GM23338 (cell line): ENCODE measurements around the gene PRR13.

Source experiments
- CREB1 ChIP-seq: fragments of 250-450 bp; sonication (Bioruptor Pico); IDR thresholded peaks from 2 replicates; pipeline ENCODE4 v1.5.0; 2020; ENCODE audit warnings: low read depth, mild to moderate bottlenecking, moderate library complexity
- EZH2 ChIP-seq: fragments of 200-600 bp; sonication (generic); IDR thresholded peaks from one replicate; pipeline ENCODE4 v1.8.0; 2017; ENCODE audit warnings: antibody characterized with exemption, mild to moderate bottlenecking, low read depth; ENCODE audit not compliant: unreplicated experiment
- EZH2phosphoT487 ChIP-seq: fragments of 200-600 bp; sonication (generic); IDR thresholded peaks from one replicate; pipeline ENCODE4 v1.8.1; 2018; ENCODE audit warnings: antibody characterized with exemption; ENCODE audit not compliant: unreplicated experiment
- JUNB ChIP-seq: IDR thresholded peaks from one replicate; pipeline ENCODE4 v1.6.1; 2016; ENCODE audit warnings: antibody characterized with exemption; ENCODE audit not compliant: unreplicated experiment
- NANOG ChIP-seq: IDR thresholded peaks from 2 replicates; pipeline ENCODE4 v1.6.1; 2016; ENCODE audit warnings: antibody characterized with exemption, borderline replicate concordance
- POLR2AphosphoS5 ChIP-seq: IDR thresholded peaks from 2 replicates; pipeline ENCODE4 v1.6.1; 2016; ENCODE audit warnings: antibody characterized with exemption, low read depth
- STAT1 ChIP-seq: IDR thresholded peaks from one replicate; pipeline ENCODE4 v1.6.1; 2016; ENCODE audit warnings: antibody characterized with exemption; ENCODE audit not compliant: unreplicated experiment
- ZNF114 ChIP-seq: fragments of 250-450 bp; sonication (Bioruptor Pico); IDR thresholded peaks from 2 replicates; pipeline ENCODE4 v1.5.0; 2020; ENCODE audit warnings: mild to moderate bottlenecking, moderate library complexity
- ZNF331 ChIP-seq: fragments of 250-450 bp; sonication (Bioruptor Pico); IDR thresholded peaks from 2 replicates; pipeline ENCODE4 v1.5.0; 2020; ENCODE audit warnings: low read depth, mild to moderate bottlenecking, moderate library complexity
- TF ChIP-seq, protein P1 (sequence below), 2 experiments: fragments of 200-600 bp in 1 of 2; sonication (generic) in 1 of 2; conservative IDR thresholded peaks; 2 replicates each; pipeline versions ENCODE4 v1.5.1 to v1.6.1; 2016 to 2017; ENCODE audit warnings: antibody characterized with exemption in 2 of 2, low read depth in 2 of 2, mild to moderate bottlenecking in 2 of 2, moderate library complexity in 1 of 2
- TF ChIP-seq, protein P2 (sequence below): IDR thresholded peaks from one replicate; pipeline ENCODE4 v1.6.1; 2018; ENCODE audit warnings: antibody characterized with exemption; ENCODE audit not compliant: unreplicated experiment
- TF ChIP-seq, protein P3 (sequence below): IDR thresholded peaks from 2 replicates; pipeline ENCODE4 v1.6.1; 2016; ENCODE audit warnings: antibody characterized with exemption
- TF ChIP-seq, protein P4 (sequence below): fragments of 250-450 bp; sonication (Bioruptor Pico); IDR thresholded peaks from 2 replicates; pipeline ENCODE4 v1.5.0; 2020; ENCODE audit warnings: mild to moderate bottlenecking, moderate library complexity

- TF ChIP-seq, protein P1, sequence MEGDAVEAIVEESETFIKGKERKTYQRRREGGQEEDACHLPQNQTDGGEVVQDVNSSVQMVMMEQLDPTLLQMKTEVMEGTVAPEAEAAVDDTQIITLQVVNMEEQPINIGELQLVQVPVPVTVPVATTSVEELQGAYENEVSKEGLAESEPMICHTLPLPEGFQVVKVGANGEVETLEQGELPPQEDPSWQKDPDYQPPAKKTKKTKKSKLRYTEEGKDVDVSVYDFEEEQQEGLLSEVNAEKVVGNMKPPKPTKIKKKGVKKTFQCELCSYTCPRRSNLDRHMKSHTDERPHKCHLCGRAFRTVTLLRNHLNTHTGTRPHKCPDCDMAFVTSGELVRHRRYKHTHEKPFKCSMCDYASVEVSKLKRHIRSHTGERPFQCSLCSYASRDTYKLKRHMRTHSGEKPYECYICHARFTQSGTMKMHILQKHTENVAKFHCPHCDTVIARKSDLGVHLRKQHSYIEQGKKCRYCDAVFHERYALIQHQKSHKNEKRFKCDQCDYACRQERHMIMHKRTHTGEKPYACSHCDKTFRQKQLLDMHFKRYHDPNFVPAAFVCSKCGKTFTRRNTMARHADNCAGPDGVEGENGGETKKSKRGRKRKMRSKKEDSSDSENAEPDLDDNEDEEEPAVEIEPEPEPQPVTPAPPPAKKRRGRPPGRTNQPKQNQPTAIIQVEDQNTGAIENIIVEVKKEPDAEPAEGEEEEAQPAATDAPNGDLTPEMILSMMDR (conservative IDR thresholded peaks at IDR 0.05; ENCODE audit: low read depth in 2 of 2), result no peak
- TF ChIP-seq, protein P2, sequence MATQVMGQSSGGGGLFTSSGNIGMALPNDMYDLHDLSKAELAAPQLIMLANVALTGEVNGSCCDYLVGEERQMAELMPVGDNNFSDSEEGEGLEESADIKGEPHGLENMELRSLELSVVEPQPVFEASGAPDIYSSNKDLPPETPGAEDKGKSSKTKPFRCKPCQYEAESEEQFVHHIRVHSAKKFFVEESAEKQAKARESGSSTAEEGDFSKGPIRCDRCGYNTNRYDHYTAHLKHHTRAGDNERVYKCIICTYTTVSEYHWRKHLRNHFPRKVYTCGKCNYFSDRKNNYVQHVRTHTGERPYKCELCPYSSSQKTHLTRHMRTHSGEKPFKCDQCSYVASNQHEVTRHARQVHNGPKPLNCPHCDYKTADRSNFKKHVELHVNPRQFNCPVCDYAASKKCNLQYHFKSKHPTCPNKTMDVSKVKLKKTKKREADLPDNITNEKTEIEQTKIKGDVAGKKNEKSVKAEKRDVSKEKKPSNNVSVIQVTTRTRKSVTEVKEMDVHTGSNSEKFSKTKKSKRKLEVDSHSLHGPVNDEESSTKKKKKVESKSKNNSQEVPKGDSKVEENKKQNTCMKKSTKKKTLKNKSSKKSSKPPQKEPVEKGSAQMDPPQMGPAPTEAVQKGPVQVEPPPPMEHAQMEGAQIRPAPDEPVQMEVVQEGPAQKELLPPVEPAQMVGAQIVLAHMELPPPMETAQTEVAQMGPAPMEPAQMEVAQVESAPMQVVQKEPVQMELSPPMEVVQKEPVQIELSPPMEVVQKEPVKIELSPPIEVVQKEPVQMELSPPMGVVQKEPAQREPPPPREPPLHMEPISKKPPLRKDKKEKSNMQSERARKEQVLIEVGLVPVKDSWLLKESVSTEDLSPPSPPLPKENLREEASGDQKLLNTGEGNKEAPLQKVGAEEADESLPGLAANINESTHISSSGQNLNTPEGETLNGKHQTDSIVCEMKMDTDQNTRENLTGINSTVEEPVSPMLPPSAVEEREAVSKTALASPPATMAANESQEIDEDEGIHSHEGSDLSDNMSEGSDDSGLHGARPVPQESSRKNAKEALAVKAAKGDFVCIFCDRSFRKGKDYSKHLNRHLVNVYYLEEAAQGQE, result no peak
- no peak for TF ChIP-seq POLR2AphosphoS5
- no peak for TF ChIP-seq EZH2
- no peak for TF ChIP-seq EZH2phosphoT487
- no peak for TF ChIP-seq CREB1
- no peak for TF ChIP-seq JUNB
- TF ChIP-seq, protein P3, sequence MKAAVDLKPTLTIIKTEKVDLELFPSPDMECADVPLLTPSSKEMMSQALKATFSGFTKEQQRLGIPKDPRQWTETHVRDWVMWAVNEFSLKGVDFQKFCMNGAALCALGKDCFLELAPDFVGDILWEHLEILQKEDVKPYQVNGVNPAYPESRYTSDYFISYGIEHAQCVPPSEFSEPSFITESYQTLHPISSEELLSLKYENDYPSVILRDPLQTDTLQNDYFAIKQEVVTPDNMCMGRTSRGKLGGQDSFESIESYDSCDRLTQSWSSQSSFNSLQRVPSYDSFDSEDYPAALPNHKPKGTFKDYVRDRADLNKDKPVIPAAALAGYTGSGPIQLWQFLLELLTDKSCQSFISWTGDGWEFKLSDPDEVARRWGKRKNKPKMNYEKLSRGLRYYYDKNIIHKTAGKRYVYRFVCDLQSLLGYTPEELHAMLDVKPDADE, result no peak
- TF ChIP-seq STAT1, result no peak
- no peak for TF ChIP-seq ZNF114 (CRISPR knock-in tag)
- no peak for TF ChIP-seq NANOG
- TF ChIP-seq ZNF331 (CRISPR knock-in tag), result no peak
- TF ChIP-seq, protein P4, sequence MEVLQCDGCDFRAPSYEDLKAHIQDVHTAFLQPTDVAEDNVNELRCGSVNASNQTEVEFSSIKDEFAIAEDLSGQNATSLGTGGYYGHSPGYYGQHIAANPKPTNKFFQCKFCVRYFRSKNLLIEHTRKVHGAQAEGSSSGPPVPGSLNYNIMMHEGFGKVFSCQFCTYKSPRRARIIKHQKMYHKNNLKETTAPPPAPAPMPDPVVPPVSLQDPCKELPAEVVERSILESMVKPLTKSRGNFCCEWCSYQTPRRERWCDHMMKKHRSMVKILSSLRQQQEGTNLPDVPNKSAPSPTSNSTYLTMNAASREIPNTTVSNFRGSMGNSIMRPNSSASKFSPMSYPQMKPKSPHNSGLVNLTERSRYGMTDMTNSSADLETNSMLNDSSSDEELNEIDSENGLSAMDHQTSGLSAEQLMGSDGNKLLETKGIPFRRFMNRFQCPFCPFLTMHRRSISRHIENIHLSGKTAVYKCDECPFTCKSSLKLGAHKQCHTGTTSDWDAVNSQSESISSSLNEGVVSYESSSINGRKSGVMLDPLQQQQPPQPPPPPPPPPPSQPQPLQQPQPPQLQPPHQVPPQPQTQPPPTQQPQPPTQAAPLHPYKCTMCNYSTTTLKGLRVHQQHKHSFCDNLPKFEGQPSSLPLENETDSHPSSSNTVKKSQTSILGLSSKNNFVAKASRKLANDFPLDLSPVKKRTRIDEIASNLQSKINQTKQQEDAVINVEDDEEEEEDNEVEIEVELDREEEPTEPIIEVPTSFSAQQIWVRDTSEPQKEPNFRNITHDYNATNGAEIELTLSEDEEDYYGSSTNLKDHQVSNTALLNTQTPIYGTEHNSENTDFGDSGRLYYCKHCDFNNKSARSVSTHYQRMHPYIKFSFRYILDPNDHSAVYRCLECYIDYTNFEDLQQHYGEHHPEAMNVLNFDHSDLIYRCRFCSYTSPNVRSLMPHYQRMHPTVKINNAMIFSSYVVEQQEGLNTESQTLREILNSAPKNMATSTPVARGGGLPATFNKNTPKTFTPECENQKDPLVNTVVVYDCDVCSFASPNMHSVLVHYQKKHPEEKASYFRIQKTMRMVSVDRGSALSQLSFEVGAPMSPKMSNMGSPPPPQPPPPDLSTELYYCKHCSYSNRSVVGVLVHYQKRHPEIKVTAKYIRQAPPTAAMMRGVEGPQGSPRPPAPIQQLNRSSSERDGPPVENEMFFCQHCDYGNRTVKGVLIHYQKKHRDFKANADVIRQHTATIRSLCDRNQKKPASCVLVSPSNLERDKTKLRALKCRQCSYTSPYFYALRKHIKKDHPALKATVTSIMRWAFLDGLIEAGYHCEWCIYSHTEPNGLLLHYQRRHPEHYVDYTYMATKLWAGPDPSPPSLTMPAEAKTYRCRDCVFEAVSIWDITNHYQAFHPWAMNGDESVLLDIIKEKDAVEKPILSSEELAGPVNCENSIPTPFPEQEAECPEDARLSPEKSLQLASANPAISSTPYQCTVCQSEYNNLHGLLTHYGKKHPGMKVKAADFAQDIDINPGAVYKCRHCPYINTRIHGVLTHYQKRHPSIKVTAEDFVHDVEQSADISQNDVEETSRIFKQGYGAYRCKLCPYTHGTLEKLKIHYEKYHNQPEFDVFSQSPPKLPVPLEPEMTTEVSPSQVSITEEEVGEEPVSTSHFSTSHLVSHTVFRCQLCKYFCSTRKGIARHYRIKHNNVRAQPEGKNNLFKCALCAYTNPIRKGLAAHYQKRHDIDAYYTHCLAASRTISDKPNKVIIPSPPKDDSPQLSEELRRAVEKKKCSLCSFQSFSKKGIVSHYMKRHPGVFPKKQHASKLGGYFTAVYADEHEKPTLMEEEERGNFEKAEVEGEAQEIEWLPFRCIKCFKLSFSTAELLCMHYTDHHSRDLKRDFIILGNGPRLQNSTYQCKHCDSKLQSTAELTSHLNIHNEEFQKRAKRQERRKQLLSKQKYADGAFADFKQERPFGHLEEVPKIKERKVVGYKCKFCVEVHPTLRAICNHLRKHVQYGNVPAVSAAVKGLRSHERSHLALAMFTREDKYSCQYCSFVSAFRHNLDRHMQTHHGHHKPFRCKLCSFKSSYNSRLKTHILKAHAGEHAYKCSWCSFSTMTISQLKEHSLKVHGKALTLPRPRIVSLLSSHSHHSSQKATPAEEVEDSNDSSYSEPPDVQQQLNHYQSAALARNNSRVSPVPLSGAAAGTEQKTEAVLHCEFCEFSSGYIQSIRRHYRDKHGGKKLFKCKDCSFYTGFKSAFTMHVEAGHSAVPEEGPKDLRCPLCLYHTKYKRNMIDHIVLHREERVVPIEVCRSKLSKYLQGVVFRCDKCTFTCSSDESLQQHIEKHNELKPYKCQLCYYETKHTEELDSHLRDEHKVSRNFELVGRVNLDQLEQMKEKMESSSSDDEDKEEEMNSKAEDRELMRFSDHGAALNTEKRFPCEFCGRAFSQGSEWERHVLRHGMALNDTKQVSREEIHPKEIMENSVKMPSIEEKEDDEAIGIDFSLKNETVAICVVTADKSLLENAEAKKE (CRISPR knock-in tag), result no peak
Measured at GRCh38 chr12:53464685-53465418, 23.3 kb downstream of the PRR13 start.
